GM12878 (cell line): ENCODE measurements around the gene FKBP11. TPM values are rescaled to one million over a fixed set of nuclear protein-coding genes. Genes with fewer than 3 reads are reported as not detected.

ENCODE experiments used
- ATAC-seq: fragments of 200-7000 bp; cut with Tn5 transposase; 3 replicates; pipeline ENCODE4 v1.9.1; 2020; ENCODE audit warnings: mild to moderate bottlenecking, moderate library complexity
- BruUV-seq: library from RNA; stranded (reverse); fragments of 400-500 nt; replicated peaks from 2 replicates; lab custom pipeline; 2021; lab: Mats Ljungman, UMichigan
- CTCF ChIA-PET: fragments of 300-600 bp; sonication (Branson Sonifier 250); formaldehyde crosslinking; extraction: SDS; loops from one replicate; lab custom pipeline; 2021; ENCODE audit warnings: inconsistent platforms; lab: Yijun Ruan, JAX
- POLR2A ChIA-PET: fragments of 350-600 bp; formaldehyde crosslinking; extraction: SDS; loops from one replicate; lab custom pipeline; 2021; ENCODE audit warnings: inconsistent platforms; lab: Charles Lee
- RAD21 ChIA-PET: fragments of 300-600 bp; sonication (Branson Sonifier 250); formaldehyde crosslinking; loops from one replicate; lab custom pipeline; 2023; ENCODE audit warnings: antibody characterized with exemption; ENCODE audit not compliant: unreplicated experiment; lab: Charles Lee
- SMC1A ChIA-PET: fragments of 300-600 bp; sonication (Branson Sonifier 250); formaldehyde crosslinking; loops from one replicate; lab custom pipeline; 2023; ENCODE audit not compliant: unreplicated experiment, uncharacterized antibody; lab: Charles Lee
- DNase-seq: peaks from one replicate; pipeline ENCODE4 v3.0.0-alpha.2; 2011; ENCODE audit warnings: low read depth, low spot score
- FAIRE-seq: peaks from 3 replicates; lab custom pipeline; 2011; peaks lifted over from hg19 to GRCh38; lab: Jason Lieb, UNC
- H2AFZ ChIP-seq: 2 replicates; pipeline ENCODE4 v1.6.0; 2011; ENCODE audit warnings: low read depth, low read length, control low read depth; ENCODE audit not compliant: control insufficient read depth
- H3K27ac ChIP-seq: 2 replicates; pipeline ENCODE4 v1.5.1; 2011; ENCODE audit warnings: control low read depth; ENCODE audit not compliant: control insufficient read depth, insufficient read depth
- H3K27me3 ChIP-seq, 2 experiments: replicated peaks in 1 of 2; 2 replicates each; pipeline versions ENCODE4 v1.6.0 to v1.6.1; 2011; ENCODE audit warnings: low read length in 1 of 2; ENCODE audit not compliant: control insufficient read depth in 2 of 2, insufficient read depth in 2 of 2
- H3K36me3 ChIP-seq, 2 experiments: 2 replicates each; pipeline ENCODE4 v1.5.1; 2011; ENCODE audit warnings: low read length in 1 of 2; ENCODE audit not compliant: control insufficient read depth in 2 of 2, insufficient read depth in 2 of 2
- H3K4me1 ChIP-seq: 2 replicates; pipeline ENCODE4 v1.6.1; 2011; ENCODE audit warnings: mild to moderate bottlenecking, low read length, moderate library complexity, mixed read lengths; ENCODE audit not compliant: control insufficient read depth, insufficient read depth
- H3K4me2 ChIP-seq: 2 replicates; pipeline ENCODE4 v1.6.0; 2011; ENCODE audit warnings: control low read depth; ENCODE audit not compliant: control insufficient read depth, insufficient read depth
- H3K4me3 ChIP-seq: fragments of 200-600 bp; sonication (generic); 2 replicates; pipeline ENCODE4 v1.5.1; 2016
- H3K79me2 ChIP-seq: 2 replicates; pipeline ENCODE4 v1.6.0; 2011; ENCODE audit warnings: low read length; ENCODE audit not compliant: control insufficient read depth, insufficient read depth
- H3K9ac ChIP-seq: 2 replicates; pipeline ENCODE4 v1.8.0; 2011; ENCODE audit warnings: low read length, control low read depth, mixed read lengths; ENCODE audit not compliant: control insufficient read depth, insufficient read depth
- H3K9me3 ChIP-seq: replicated peaks from 3 replicates; pipeline ENCODE4 v1.5.1; 2011; ENCODE audit warnings: mild to moderate bottlenecking, low read length; ENCODE audit not compliant: control insufficient read depth, insufficient read depth
- H4K20me1 ChIP-seq: 2 replicates; pipeline ENCODE4 v1.6.0; 2011; ENCODE audit not compliant: control insufficient read depth, insufficient read depth
- CBX3 ChIP-seq: fragments of 200-600 bp; sonication (generic); IDR thresholded peaks from 2 replicates; pipeline ENCODE4 v1.6.1; 2016; ENCODE audit warnings: low read depth, borderline replicate concordance
- FOXM1 ChIP-seq: IDR thresholded peaks from 2 replicates; pipeline ENCODE4 v1.6.1; 2012; ENCODE audit warnings: low read depth, mild to moderate bottlenecking, inconsistent platforms, low read length, moderate library complexity
- HDAC6 ChIP-seq: fragments of 200-600 bp; sonication (generic); IDR thresholded peaks from one replicate; pipeline ENCODE4 v1.8.0; 2017; ENCODE audit warnings: antibody characterized with exemption; ENCODE audit not compliant: unreplicated experiment
- HSF1 ChIP-seq: fragments of 150-350 bp; IDR thresholded peaks from 2 replicates; pipeline ENCODE4 v1.6.1; 2014; ENCODE audit warnings: mild to moderate bottlenecking, low read depth, low read length
- KAT2A ChIP-seq: conservative IDR thresholded peaks from 2 replicates; pipeline ENCODE4 v1.6.1; 2011; ENCODE audit warnings: low read depth, low read length; ENCODE audit not compliant: control insufficient read depth
- KDM1A ChIP-seq: fragments of 200-600 bp; sonication (generic); IDR thresholded peaks from 2 replicates; pipeline ENCODE4 v1.6.1; 2016; ENCODE audit warnings: borderline replicate concordance
- NR2C2 ChIP-seq: IDR thresholded peaks from 2 replicates; pipeline ENCODE4 v1.6.1; 2011; ENCODE audit warnings: borderline replicate concordance, low read depth; ENCODE audit not compliant: control insufficient read depth, insufficient read length
- RAD21 ChIP-seq: IDR thresholded peaks from 2 replicates; pipeline ENCODE4 v1.6.1; 2011; ENCODE audit warnings: mild to moderate bottlenecking, low read depth, low read length, moderate library complexity; ENCODE audit not compliant: insufficient read depth
- SMAD1 ChIP-seq: fragments of 450-650 bp; IDR thresholded peaks from 2 replicates; pipeline ENCODE4 v1.6.1; 2018; ENCODE audit warnings: mild to moderate bottlenecking, low read depth; ENCODE audit not compliant: partially characterized antibody
- TARDBP ChIP-seq: IDR thresholded peaks from 2 replicates; pipeline ENCODE4 v1.6.1; 2016; ENCODE audit warnings: borderline replicate concordance
- ZBTB40 ChIP-seq: fragments of 450-650 bp; IDR thresholded peaks from 2 replicates; pipeline ENCODE4 v1.6.1; 2016; ENCODE audit warnings: mild to moderate bottlenecking, moderate library complexity, borderline replicate concordance
- WGBS: methylation state at CpG from one replicate; pipeline ENCODE4 v1.1.6; 2016; ENCODE audit warnings: low lambda C conversion rate; ENCODE audit not compliant: insufficient replicate concordance, insufficient coverage; ENCODE audit errors: missing lambda C conversion rate; 5-methylcytosine and 5-hydroxymethylcytosine counted together
- in situ Hi-C: fragments of 300-500 bp; cut with MboI; formaldehyde crosslinking; loops from 9 replicates; pipeline ENCODE4 v1.14.3; 2018; ENCODE audit warnings: mixed read lengths
- intact Hi-C: fragments of 100-400 bp; cut with micrococcal nuclease; formaldehyde crosslinking; loops from one replicate; pipeline ENCODE4 v1.14.2; 2022; ENCODE audit not compliant: unreplicated experiment
- polyA plus RNA-seq, 11 experiments: library from polyadenylated mRNA; depleted of rRNA in 4 of 11; unstranded in 6 of 11; stranded (reverse) in 5 of 11; fragments of >200 nt; fragmentation: Nextera tagmentation in 4 of 11; fragmentation: Illumina TruSeq in 1 of 11; extraction: Ambion mirVana in 4 of 11; extraction: Trizol in 1 of 11; gene quantifications; 1 replicate in 1 of 11; 2 replicates in 10 of 11; pipeline versions ENCODE4 v1.2.1 to v1.2.3, GENCODE V29; 2011 to 2016; ENCODE audit warnings: inconsistent platforms in 2 of 11, missing spikeins in 2 of 11, low read depth in 1 of 11
- total RNA-seq, 4 experiments: library from RNA; depleted of rRNA in 3 of 4; stranded (reverse); fragments of >200 nt in 3 of 4; fragmentation: Illumina TruSeq in 1 of 4; extraction: Trizol in 1 of 4; gene quantifications; 2 replicates each; pipeline versions ENCODE4 v1.2.1 to v1.2.3, GENCODE V29; 2013 to 2021

The FKBP11 gene
- total and polyA plus RNA-seq, 10 of the 15 experiments (the other 5 are each of a cell fraction or from before 2014, with no cell fraction given): 25.0 to 135 (median 56.5) TPM

- DNase-seq (no peak), FAIRE-seq (no peak)
- CTCF ChIA-PET: interaction anchor here (1.5 kb wide), 1 partner anchor 59 kb away, joined by 3 read pairs; no protein-coding TSS in a partner anchor
Measured at GRCh38 chr12:48907245-48907644, 18.0 kb downstream of the FKBP11 start.

More at GRCh38 chr12:48907245-48907644, 18.0 kb downstream of the FKBP11 start:
- Histone ChIP-seq H3K4me3 (no peak overlapping the region), H3K9me3 (no peaks in the 10 kb centered on the region), H3K4me1 (peaks cover 3% of the 10 kb centered on the region; the same call in 1 of the 2 replicates)
- BruUV-seq: no TSS peak
- TF ChIP-seq ZBTB40 (no peak), TARDBP (no peak), CBX3 (no peak), KAT2A (no peak), NR2C2 (no peak), RAD21 (no peak), SMAD1 (no peak), KDM1A (no peak), HDAC6 (no peak), HSF1 (no peak), FOXM1 (no peak)
- TF ChIP-seq, all 136 proteins: peak for 0
- Histone ChIP-seq H3K9ac (no peak overlapping the region), H3K27ac (no peak overlapping the region), H3K79me2 (no peaks in the 10 kb centered on the region), H4K20me1 (no peaks in the 10 kb centered on the region), H3K4me2 (no peak overlapping the region), H3K27me3 (no peaks in the 10 kb centered on the region; a peak in 1 of 4 replicates), H3K36me3 (no peaks in the 10 kb centered on the region), H2AFZ (no peak overlapping the region)
- SMC1A ChIA-PET: no interaction called here
- in situ Hi-C loops (no loop called here), intact Hi-C loops (no loop called here)
- WGBS: 30% methylated on average over 3 of the region's 3 CpGs
- RAD21 ChIA-PET: no interaction called here
- POLR2A ChIA-PET: interaction anchor here (0.6 kb wide), 1 partner anchor 15 kb away, joined by 5 read pairs; no protein-coding TSS in a partner anchor
- ATAC-seq: no peak
